ENCODE results near the gene RALGPS1.

DNA sequence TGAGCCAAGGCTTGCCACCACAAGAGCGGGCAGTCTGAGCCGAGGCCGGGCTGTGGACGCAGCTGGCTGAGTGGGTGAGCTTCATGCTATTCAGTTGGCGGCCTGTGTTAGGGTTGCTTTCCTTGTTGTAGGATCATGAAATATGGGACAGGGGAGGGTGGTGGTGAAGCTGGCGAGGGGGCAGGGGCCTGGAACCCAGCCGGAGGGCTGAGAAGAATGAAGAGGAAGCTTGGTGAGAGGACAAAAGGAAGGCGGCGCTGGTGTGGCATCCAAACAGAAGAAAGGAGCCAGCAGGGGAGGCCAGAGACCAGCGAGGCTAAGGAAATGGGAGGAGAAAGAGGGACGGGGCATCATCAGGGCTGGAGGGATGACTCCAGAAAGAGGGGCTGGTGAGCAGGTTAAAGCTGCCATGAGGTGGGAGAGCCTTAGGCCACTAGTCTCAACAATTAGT lies 18.3 kb downstream of the RALGPS1 start:
- TF ChIP-seq EZH2 (IDR thresholded peaks at IDR 0.05; ENCODE audit: borderline replicate concordance), result no peak
- TF ChIP-seq, protein P1, sequence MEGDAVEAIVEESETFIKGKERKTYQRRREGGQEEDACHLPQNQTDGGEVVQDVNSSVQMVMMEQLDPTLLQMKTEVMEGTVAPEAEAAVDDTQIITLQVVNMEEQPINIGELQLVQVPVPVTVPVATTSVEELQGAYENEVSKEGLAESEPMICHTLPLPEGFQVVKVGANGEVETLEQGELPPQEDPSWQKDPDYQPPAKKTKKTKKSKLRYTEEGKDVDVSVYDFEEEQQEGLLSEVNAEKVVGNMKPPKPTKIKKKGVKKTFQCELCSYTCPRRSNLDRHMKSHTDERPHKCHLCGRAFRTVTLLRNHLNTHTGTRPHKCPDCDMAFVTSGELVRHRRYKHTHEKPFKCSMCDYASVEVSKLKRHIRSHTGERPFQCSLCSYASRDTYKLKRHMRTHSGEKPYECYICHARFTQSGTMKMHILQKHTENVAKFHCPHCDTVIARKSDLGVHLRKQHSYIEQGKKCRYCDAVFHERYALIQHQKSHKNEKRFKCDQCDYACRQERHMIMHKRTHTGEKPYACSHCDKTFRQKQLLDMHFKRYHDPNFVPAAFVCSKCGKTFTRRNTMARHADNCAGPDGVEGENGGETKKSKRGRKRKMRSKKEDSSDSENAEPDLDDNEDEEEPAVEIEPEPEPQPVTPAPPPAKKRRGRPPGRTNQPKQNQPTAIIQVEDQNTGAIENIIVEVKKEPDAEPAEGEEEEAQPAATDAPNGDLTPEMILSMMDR (IDR thresholded peaks at IDR 0.05; ENCODE audit: poor library complexity), result no peak
